Measurements from ENCODE around the gene ICOS. TPM values are rescaled to one million over a fixed set of nuclear protein-coding genes. Genes with fewer than 3 reads are reported as not detected.

Gene ICOS
- 10 to 100 TPM; 45.0 to 45.4 TPM for total RNA-seq

DNA sequence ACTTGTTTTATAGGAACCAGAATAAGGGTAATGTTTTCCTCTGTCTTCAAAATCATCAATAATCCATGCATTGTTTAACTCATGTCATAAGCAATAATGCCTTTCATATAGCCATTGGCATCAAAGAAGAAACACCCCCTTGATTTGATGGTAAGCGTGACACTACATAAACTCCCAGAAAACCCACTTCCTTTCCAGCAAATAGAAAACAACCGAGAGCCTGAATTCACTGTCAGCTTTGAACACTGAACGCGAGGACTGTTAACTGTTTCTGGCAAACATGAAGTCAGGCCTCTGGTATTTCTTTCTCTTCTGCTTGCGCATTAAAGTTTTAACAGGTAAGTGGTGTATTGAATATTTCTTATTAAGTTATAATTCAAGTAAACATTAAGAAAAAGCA is at the start of gene ICOS:
TSS of gene ICOS (plus strand) at position 229 of the 400 bp plus-strand sequence. CDS start at position 281, 52 bp downstream.

Other genes with a start within 250 kb of the ICOS start
- gene CD28, start 230.1 kb upstream of the ICOS start, total RNA-seq, result 100 to 1,000 TPM; 128 to 132 TPM
- 10 to 100 TPM; 19.1 to 20.4 TPM for gene CTLA4, start 69.0 kb upstream of the ICOS start, total RNA-seq

All from activated naive CD4-positive, alpha-beta T cell treated with anti-CD3 and anti-CD28 coated beads, Interleukin-2, amount 10 ng/mL, durations not matched to agents 5 hours and 36 hours (primary cell).